ENCODE data around the gene RALB.

GRCh38 chr2:120267348-120267747 lies 14.7 kb downstream of the RALB start:
- TF ChIP-seq RAD21 (IDR thresholded peaks at IDR 0.05 in 1 of 2, conservative IDR thresholded peaks at IDR 0.05 in 1 of 2; ENCODE audit: low read depth in 2 of 2, low read length in 2 of 2) (no peak), POLR2AphosphoS5 (IDR thresholded peaks at IDR 0.05; ENCODE audit: low read depth, low read length) (no peak), CTCF (IDR thresholded peaks at IDR 0.05; ENCODE audit: control extremely low read depth in 1 of 3, insufficient read depth in 1 of 3, low read depth in 1 of 3, low read length in 3 of 3) (no peak)
